Lower lobe of right lung (tissue), 2 donors: ENCODE data around the gene MLF1. TPM values are rescaled to one million over a fixed set of nuclear protein-coding genes. Genes with fewer than 3 reads are reported as not detected.

Experiments
- ATAC-seq, 2 donors: fragments of 200-7000 bp; cut with Tn5 transposase; one replicate each; pipeline ENCODE4 v1.9.1; 2020 to 2022; ENCODE audit warnings: mild to moderate bottlenecking in 2 of 2, moderate library complexity in 2 of 2
- DNase-seq: peaks from one replicate; pipeline ENCODE4 v3.0.0-alpha.2; 2020
- H3K27ac ChIP-seq: fragments of 200-600 bp; one replicate; pipeline ENCODE4 v1.8.0; 2022
- H3K27me3 ChIP-seq: fragments of 200-600 bp; one replicate; pipeline ENCODE4 v1.8.0; 2022; ENCODE audit warnings: low read depth
- H3K36me3 ChIP-seq: fragments of 200-600 bp; one replicate; pipeline ENCODE4 v1.8.0; 2022; ENCODE audit warnings: mild to moderate bottlenecking
- H3K4me1 ChIP-seq: fragments of 200-600 bp; one replicate; pipeline ENCODE4 v1.8.0; 2022
- H3K4me3 ChIP-seq: fragments of 200-600 bp; one replicate; pipeline ENCODE4 v1.8.0; 2022; ENCODE audit warnings: mild to moderate bottlenecking
- H3K9me3 ChIP-seq: fragments of 200-600 bp; one replicate; pipeline ENCODE4 v1.8.0; 2022
- CTCF ChIP-seq: fragments of 200-600 bp; IDR thresholded peaks from one replicate; pipeline ENCODE4 v1.8.0; 2022; ENCODE audit warnings: antibody characterized with exemption, mild to moderate bottlenecking
- intact Hi-C: fragments of 100-400 bp; cut with DNase I; formaldehyde crosslinking; loops from one replicate; pipeline ENCODE4 v1.11.0; 2022
- total RNA-seq: library from RNA; stranded (reverse); fragmentation: NEBNext Ultra II Directional; extraction: Animal tissue kit (Norgen Biotek cat#: 25700); gene quantifications from one replicate; pipeline ENCODE4 v1.2.1, GENCODE V29; 2021
- donor health status: DM: no; HTN: yes; CAD: no; lungs with severe emphysema.

Gene MLF1
- total RNA-seq, 1 donor from 2014 or later, result 13.5 TPM

DNA sequence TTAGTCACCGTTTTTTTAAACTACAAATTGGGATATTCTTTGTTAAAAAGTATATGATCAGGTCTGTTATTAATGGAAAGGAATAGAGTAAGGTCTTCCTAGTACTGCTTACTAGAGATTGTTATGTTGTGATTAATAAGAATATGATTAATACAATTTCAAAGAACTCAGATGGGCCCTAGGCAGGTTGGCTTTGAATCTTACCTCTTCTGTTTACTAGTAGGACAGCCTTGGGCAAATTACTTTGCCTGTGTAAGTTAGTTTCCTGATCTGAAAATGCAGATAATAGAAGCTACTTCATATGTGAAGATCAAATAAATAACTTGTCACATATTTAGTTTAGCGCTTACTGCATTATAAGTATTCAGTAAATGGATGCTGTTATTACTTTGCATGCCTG lies 80.2 kb downstream of the MLF1 start:
- Histone ChIP-seq H3K36me3 (peaks cover 98% of the 10 kb centered on the region), H3K9me3 (no peaks in the 10 kb centered on the region)

GRCh38 chr3:158652463-158652862 lies 81.5 kb downstream of the MLF1 start:
- ATAC-seq (no peak), DNase-seq (no peak)

More for the DNA sequence above, 80.2 kb downstream of the MLF1 start:
- Histone ChIP-seq H3K27ac (no peak overlapping the region), H3K4me1 (peaks cover 4% of the 10 kb centered on the region), H3K27me3 (no peaks in the 10 kb centered on the region), H3K4me3 (no peak overlapping the region)
- intact Hi-C loops, result loop anchor here (10.0 kb wide), 1 partner anchor 144 kb away; no protein-coding TSS in a partner anchor
- DNase-seq, result no peak
- ATAC-seq, result no peak
- no peak for TF ChIP-seq CTCF

More at GRCh38 chr3:158652463-158652862, 81.5 kb downstream of the MLF1 start:
- Histone ChIP-seq H3K4me3 (no peak overlapping the region), H3K36me3 (peaks cover 93% of the 10 kb centered on the region), H3K27ac (no peak overlapping the region), H3K27me3 (no peaks in the 10 kb centered on the region), H3K9me3 (no peaks in the 10 kb centered on the region), H3K4me1 (no peaks in the 10 kb centered on the region)
- intact Hi-C loops, result loop anchor here (10.0 kb wide), 1 partner anchor 142 kb away; no protein-coding TSS in a partner anchor
- no peak for TF ChIP-seq CTCF

Other genes with a start within 250 kb of the MLF1 start
- 38.7 TPM for gene GFM1, start 73.3 kb downstream of the MLF1 start, total RNA-seq
- 18.8 TPM for gene LXN, start 101.5 kb downstream of the MLF1 start, total RNA-seq
- gene RARRES1, start 161.3 kb downstream of the MLF1 start, total RNA-seq, result 65.8 TPM
- 102 TPM for gene MFSD1, start 230.9 kb downstream of the MLF1 start, total RNA-seq